Thoracic aorta (tissue), 2 donors: ENCODE results near the gene PATE4. TPM values are rescaled to one million over a fixed set of nuclear protein-coding genes. Genes with fewer than 3 reads are reported as not detected.

Experiments used
- ATAC-seq: fragments of 150-250 bp; one replicate; pipeline ENCODE4 v1.8.0; 2017; ENCODE audit warnings: low read depth; ENCODE audit not compliant: insufficient number of reproducible peaks, low FRiP score
- DNase-seq: peaks from one replicate; pipeline ENCODE4 v3.0.0-alpha.2; 2020; ENCODE audit warnings: low spot score
- H3K27ac ChIP-seq, 2 donors: fragments of 200-600 bp; sonication (generic); 1 replicate in 1 of 2; 2 replicates in 1 of 2; pipeline ENCODE4 v1.5.1; 2016; ENCODE audit warnings: mild to moderate bottlenecking in 2 of 2, moderate library complexity in 2 of 2
- H3K27me3 ChIP-seq: fragments of 200-600 bp; sonication (generic); replicated peaks from 2 replicates; pipeline ENCODE4 v1.6.0; 2016; ENCODE audit warnings: mild to moderate bottlenecking; ENCODE audit not compliant: insufficient read depth
- H3K36me3 ChIP-seq: fragments of 200-600 bp; sonication (generic); one replicate; pipeline ENCODE4 v1.5.1; 2016
- H3K4me1 ChIP-seq, 2 donors: fragments of 200-600 bp; sonication (generic); 1 replicate in 1 of 2; 2 replicates in 1 of 2; pipeline versions ENCODE4 v1.5.1 to v1.6.0; 2016; ENCODE audit warnings: low read depth in 2 of 2, mild to moderate bottlenecking in 1 of 2; ENCODE audit not compliant: control insufficient read depth in 1 of 2
- H3K4me3 ChIP-seq: fragments of 200-600 bp; sonication (generic); 2 replicates; pipeline ENCODE4 v1.5.1; 2016; ENCODE audit warnings: mild to moderate bottlenecking
- H3K9me3 ChIP-seq: fragments of 200-600 bp; sonication (generic); 2 replicates; pipeline ENCODE4 v1.5.1; 2016
- CTCF ChIP-seq: fragments of 200-600 bp; sonication (generic); IDR thresholded peaks from one replicate; pipeline ENCODE4 v1.5.1; 2019; ENCODE audit warnings: antibody characterized with exemption
- total RNA-seq, 2 donors: library from RNA; depleted of rRNA; stranded (reverse); fragments of >200 nt; gene quantifications; one replicate each; pipeline versions ENCODE4 v1.1.0 to v1.2.3, GENCODE V29; 2016

Gene PATE4
- total RNA-seq, result not detected

GRCh38 chr11:125833016-125833415 is at the start of gene PATE4:
TSS of gene PATE4 (plus strand) at chr11:125833316. CDS start at chr11:125833360, 44 bp downstream.
- Histone ChIP-seq H3K27ac (no peak within 1 kb of the TSS), H3K4me3 (no peak within 1 kb of the TSS), H3K36me3 (no peaks in the 10 kb centered on the region), H3K9me3 (no peaks in the 10 kb centered on the region), H3K27me3 (no peaks in the 10 kb centered on the region), H3K4me1 (no peaks in the 10 kb centered on the region)
- no peak for ATAC-seq
- TF ChIP-seq CTCF, result no peak
- DNase-seq, result no peak

- no peaks in the 10 kb centered on the region for H3K27me3 ChIP-seq
- no peaks in the 10 kb centered on the region for H3K36me3 ChIP-seq
- DNase-seq, result no peak
- H3K4me1 ChIP-seq, result no peaks in the 10 kb centered on the region
- H3K9me3 ChIP-seq, result no peaks in the 10 kb centered on the region
- no peak for TF ChIP-seq CTCF
- H3K4me3 ChIP-seq, result no peak overlapping the region
- no peak overlapping the region for H3K27ac ChIP-seq
- no peak for ATAC-seq
Measured at GRCh38 chr11:125784678-125785077, 48.4 kb upstream of the PATE4 start.

GRCh38 chr11:125787827-125788226 is 45.3 kb upstream of the PATE4 start, which contains the start of gene PATE3:
TSS of gene PATE3 (plus strand) at chr11:125788127. CDS start at chr11:125788152, 25 bp downstream.
- H3K4me1 ChIP-seq, result no peaks in the 10 kb centered on the region
- H3K4me3 ChIP-seq, result no peak within 1 kb of the TSS
- no peak within 1 kb of the TSS for H3K27ac ChIP-seq
- no peak for ATAC-seq
- no peaks in the 10 kb centered on the region for H3K36me3 ChIP-seq
- TF ChIP-seq CTCF, result no peak
- no peak for DNase-seq
- peaks cover 3% of the 10 kb centered on the region for H3K9me3 ChIP-seq
- H3K27me3 ChIP-seq, result no peaks in the 10 kb centered on the region

- ATAC-seq, result no peak
- no peak for DNase-seq
- peaks cover 12% of the 10 kb centered on the region for H3K9me3 ChIP-seq
- TF ChIP-seq CTCF, result no peak
- H3K36me3 ChIP-seq, result no peaks in the 10 kb centered on the region
- no peaks in the 10 kb centered on the region for H3K27me3 ChIP-seq
- no peak overlapping the region for H3K4me3 ChIP-seq
- no peak overlapping the region for H3K27ac ChIP-seq
- H3K4me1 ChIP-seq, result no peaks in the 10 kb centered on the region
Measured at GRCh38 chr11:125790825-125791224, 42.3 kb upstream of the PATE4 start.

- no peaks in the 10 kb centered on the region for H3K27me3 ChIP-seq
- H3K27ac ChIP-seq, result no peak overlapping the region
- H3K36me3 ChIP-seq, result no peaks in the 10 kb centered on the region
- peaks cover 25% of the 10 kb centered on the region for H3K9me3 ChIP-seq
- no peak overlapping the region for H3K4me3 ChIP-seq
- DNase-seq, result no peak
- no peak for TF ChIP-seq CTCF
- ATAC-seq, result no peak
- H3K4me1 ChIP-seq, result no peaks in the 10 kb centered on the region
Measured at GRCh38 chr11:125797641-125798040, 35.5 kb upstream of the PATE4 start.
